Measurements from ENCODE around the gene ACCS.

Gene ACCS

GRCh38 chr11:44088377-44088776 lies 22.3 kb downstream of the ACCS start:
- TF ChIP-seq FOXP2 (optimal IDR thresholded peaks at IDR 0.05; ENCODE audit: borderline replicate concordance, extremely low read depth, extremely low read length, insufficient read depth), result no peak
- no peak for TF ChIP-seq REST (IDR thresholded peaks at IDR 0.05; ENCODE audit: insufficient read depth in 1 of 2, low read depth in 2 of 2, low read length in 2 of 2)
- no peak for TF ChIP-seq SIN3A (IDR thresholded peaks at IDR 0.05; ENCODE audit: borderline replicate concordance, insufficient read depth, low read length)
- no peak for TF ChIP-seq TAF1 (IDR thresholded peaks at IDR 0.05; ENCODE audit: borderline replicate concordance, insufficient read depth, low read length)
- no peak for TF ChIP-seq POLR2AphosphoS5 (IDR thresholded peaks at IDR 0.05; ENCODE audit: low read depth, low read length)

DNA sequence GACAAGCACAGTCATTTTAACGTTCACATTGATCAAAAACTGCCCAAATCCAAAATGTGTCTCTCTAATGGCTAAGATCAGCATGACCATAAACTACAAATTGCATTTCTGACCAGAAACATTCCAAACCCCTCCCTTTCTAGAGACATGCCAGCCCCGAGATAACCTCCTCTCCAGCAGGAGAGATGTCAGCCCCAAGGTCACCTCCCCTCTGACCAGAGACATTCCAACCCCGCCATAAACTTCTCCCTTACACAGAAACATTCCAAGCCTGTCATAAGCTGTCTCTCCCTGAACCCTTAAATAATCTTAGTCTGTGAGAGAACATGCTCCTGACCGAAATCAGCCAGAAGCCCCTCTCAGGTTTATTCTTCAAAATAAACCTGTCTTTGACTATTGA lies 22.8 kb downstream of the ACCS start:
- TF ChIP-seq TAF1 (IDR thresholded peaks at IDR 0.05; ENCODE audit: borderline replicate concordance, insufficient read depth, low read length) (no peak), REST (IDR thresholded peaks at IDR 0.05; ENCODE audit: insufficient read depth in 1 of 2, low read depth in 2 of 2, low read length in 2 of 2) (no peak), SIN3A (IDR thresholded peaks at IDR 0.05; ENCODE audit: borderline replicate concordance, insufficient read depth, low read length) (no peak), FOXP2 (optimal IDR thresholded peaks at IDR 0.05; ENCODE audit: borderline replicate concordance, extremely low read depth, extremely low read length, insufficient read depth) (no peak), POLR2AphosphoS5 (IDR thresholded peaks at IDR 0.05; ENCODE audit: low read depth, low read length) (no peak)

- TF ChIP-seq POLR2AphosphoS5 (IDR thresholded peaks at IDR 0.05; ENCODE audit: low read depth, low read length) (no peak), TAF1 (IDR thresholded peaks at IDR 0.05; ENCODE audit: borderline replicate concordance, insufficient read depth, low read length) (no peak), SIN3A (IDR thresholded peaks at IDR 0.05; ENCODE audit: borderline replicate concordance, insufficient read depth, low read length) (no peak), REST (IDR thresholded peaks at IDR 0.05; ENCODE audit: insufficient read depth in 1 of 2, low read depth in 2 of 2, low read length in 2 of 2) (no peak), FOXP2 (optimal IDR thresholded peaks at IDR 0.05; ENCODE audit: borderline replicate concordance, extremely low read depth, extremely low read length, insufficient read depth) (no peak)
These were observed 24.5 kb downstream of the ACCS start for GRCh38 chr11:44090539-44090938.

- TF ChIP-seq TAF1 (IDR thresholded peaks at IDR 0.05; ENCODE audit: borderline replicate concordance, insufficient read depth, low read length) (no peak), REST (IDR thresholded peaks at IDR 0.05; ENCODE audit: insufficient read depth in 1 of 2, low read depth in 2 of 2, low read length in 2 of 2) (no peak), POLR2AphosphoS5 (IDR thresholded peaks at IDR 0.05; ENCODE audit: low read depth, low read length) (no peak), FOXP2 (optimal IDR thresholded peaks at IDR 0.05; ENCODE audit: borderline replicate concordance, extremely low read depth, extremely low read length, insufficient read depth) (no peak), SIN3A (IDR thresholded peaks at IDR 0.05; ENCODE audit: borderline replicate concordance, insufficient read depth, low read length) (no peak)
These were observed 28.3 kb downstream of the ACCS start for GRCh38 chr11:44094260-44094868.
